Suprapubic skin (tissue), 4 donors: ENCODE results near the gene DMRT2. TPM values are rescaled to one million over a fixed set of nuclear protein-coding genes. Genes with fewer than 3 reads are reported as not detected.

Source experiments
- DNase-seq, 2 donors: peaks; one replicate each; pipeline ENCODE4 v3.0.0-alpha.2; 2019; ENCODE audit warnings: low spot score in 2 of 2
- H3K27ac ChIP-seq: fragments of 200-600 bp; sonication (generic); one replicate; pipeline ENCODE4 v1.5.1; 2019
- H3K27me3 ChIP-seq: fragments of 200-600 bp; sonication (generic); one replicate; pipeline ENCODE4 v1.5.1; 2019
- H3K36me3 ChIP-seq: fragments of 200-600 bp; sonication (generic); one replicate; pipeline ENCODE4 v1.5.1; 2019
- H3K4me1 ChIP-seq: fragments of 200-600 bp; sonication (generic); one replicate; pipeline ENCODE4 v1.5.1; 2019
- H3K4me3 ChIP-seq: fragments of 200-600 bp; sonication (generic); one replicate; pipeline ENCODE4 v1.5.1; 2019; ENCODE audit warnings: mild to moderate bottlenecking
- H3K9me3 ChIP-seq: fragments of 200-600 bp; sonication (generic); one replicate; pipeline ENCODE4 v1.5.1; 2019
- EP300 ChIP-seq: sonication (generic); formaldehyde crosslinking; IDR thresholded peaks from one replicate; pipeline ENCODE4 v1.6.1; 2017; ENCODE audit warnings: antibody characterized with exemption
- POLR2A ChIP-seq, 2 donors: fragments of 450-650 bp; IDR thresholded peaks; one replicate each; pipeline ENCODE4 v1.6.1; 2017; ENCODE audit warnings: antibody characterized with exemption in 2 of 2, mild to moderate bottlenecking in 2 of 2, moderate library complexity in 2 of 2
- POLR2AphosphoS5 ChIP-seq, 3 donors: sonication (generic); formaldehyde crosslinking; IDR thresholded peaks; one replicate each; pipeline ENCODE4 v1.6.1; 2017; ENCODE audit warnings: antibody characterized with exemption in 3 of 3
- WGBS: methylation state at CpG from one replicate; pipeline ENCODE4 v1.1.5; 2018; 5-methylcytosine and 5-hydroxymethylcytosine counted together
- total RNA-seq, 4 donors: library from RNA; depleted of rRNA; stranded (reverse); fragments of >200 nt; gene quantifications; one replicate each; pipeline ENCODE4 v1.1.0, GENCODE V29; 2016
- TF ChIP-seq, protein P1 (sequence below), 2 donors: fragments of 200-600 bp in 1 of 2; fragments of 450-650 bp in 1 of 2; sonication (generic) in 1 of 2; IDR thresholded peaks; one replicate each; pipeline ENCODE4 v1.5.1; 2016 to 2019; ENCODE audit warnings: antibody characterized with exemption in 2 of 2, mild to moderate bottlenecking in 1 of 2, moderate library complexity in 1 of 2

The DMRT2 gene
- total RNA-seq, 4 donors from 2014 or later: 0.60 to 1.1 (median 0.68) TPM

DNA sequence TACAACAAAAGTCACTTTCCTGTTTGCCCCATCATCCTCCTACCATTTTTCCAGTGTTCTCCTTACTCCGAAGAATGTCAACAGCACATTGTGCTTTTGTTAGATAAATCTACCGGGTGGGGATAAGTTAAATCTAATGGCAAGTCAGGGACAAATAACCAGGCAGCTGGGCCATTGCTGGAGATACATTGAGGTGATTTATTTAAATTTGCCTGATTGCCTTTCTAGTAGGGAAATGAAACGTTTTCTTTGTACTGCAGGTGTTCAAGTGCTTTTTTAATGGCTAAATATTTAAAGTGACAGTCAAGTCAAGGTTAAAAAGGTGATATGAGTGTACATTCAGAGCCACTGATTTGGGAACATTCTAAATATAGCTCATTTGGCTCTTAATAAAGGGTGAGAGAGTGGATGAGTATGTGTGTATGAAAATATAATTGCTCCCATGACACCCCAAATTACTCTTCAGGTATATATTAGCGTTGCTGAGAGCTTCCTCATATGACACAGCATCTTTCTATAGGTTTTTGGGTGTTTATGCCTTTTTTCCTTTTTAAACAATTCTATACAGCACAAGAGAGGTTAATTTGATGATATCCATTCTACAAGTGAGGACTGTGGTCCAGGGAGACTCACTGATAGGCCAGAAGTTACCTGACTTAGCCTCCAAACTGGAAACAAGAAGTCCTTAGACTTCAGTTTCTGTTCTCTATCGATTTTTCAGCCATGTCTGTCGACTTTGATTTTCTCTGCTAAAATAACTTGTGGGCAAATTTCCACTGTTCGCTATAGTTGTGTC, 51.9 kb downstream of the DMRT2 start:
- H3K4me3 ChIP-seq: no peak overlapping the region
- TF ChIP-seq POLR2A (IDR thresholded peaks at IDR 0.05) (no peak), EP300 (no peak), POLR2AphosphoS5 (IDR thresholded peaks at IDR 0.05) (no peak)
- no peak overlapping the region for H3K27ac ChIP-seq
- peaks cover 3% of the 10 kb centered on the region for H3K4me1 ChIP-seq
- no peaks in the 10 kb centered on the region for H3K9me3 ChIP-seq
- DNase-seq: no peak
- no peaks in the 10 kb centered on the region for H3K27me3 ChIP-seq
- 70% methylated on average over 7 of the region's 7 CpGs for WGBS
- no peaks in the 10 kb centered on the region for H3K36me3 ChIP-seq

DNA sequence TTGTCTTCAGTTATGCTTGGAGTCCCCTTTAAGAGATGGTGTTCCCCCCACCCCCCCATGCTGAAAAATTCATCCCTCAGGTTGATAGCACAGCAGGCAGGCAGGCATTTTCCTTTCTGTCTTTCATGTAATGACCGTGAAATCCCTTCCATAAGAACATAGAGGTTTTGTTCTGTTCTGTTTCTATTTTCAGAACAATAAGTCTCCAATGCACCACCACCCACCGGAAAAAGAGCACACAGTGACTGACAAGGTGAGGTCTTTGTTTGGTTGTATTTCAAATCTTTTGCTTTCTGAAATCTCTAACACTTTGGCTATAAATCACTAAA, 52.4 kb downstream of the DMRT2 start:
- H3K27ac ChIP-seq: no peak overlapping the region
- peaks cover 3% of the 10 kb centered on the region for H3K4me1 ChIP-seq
- TF ChIP-seq, protein P1, sequence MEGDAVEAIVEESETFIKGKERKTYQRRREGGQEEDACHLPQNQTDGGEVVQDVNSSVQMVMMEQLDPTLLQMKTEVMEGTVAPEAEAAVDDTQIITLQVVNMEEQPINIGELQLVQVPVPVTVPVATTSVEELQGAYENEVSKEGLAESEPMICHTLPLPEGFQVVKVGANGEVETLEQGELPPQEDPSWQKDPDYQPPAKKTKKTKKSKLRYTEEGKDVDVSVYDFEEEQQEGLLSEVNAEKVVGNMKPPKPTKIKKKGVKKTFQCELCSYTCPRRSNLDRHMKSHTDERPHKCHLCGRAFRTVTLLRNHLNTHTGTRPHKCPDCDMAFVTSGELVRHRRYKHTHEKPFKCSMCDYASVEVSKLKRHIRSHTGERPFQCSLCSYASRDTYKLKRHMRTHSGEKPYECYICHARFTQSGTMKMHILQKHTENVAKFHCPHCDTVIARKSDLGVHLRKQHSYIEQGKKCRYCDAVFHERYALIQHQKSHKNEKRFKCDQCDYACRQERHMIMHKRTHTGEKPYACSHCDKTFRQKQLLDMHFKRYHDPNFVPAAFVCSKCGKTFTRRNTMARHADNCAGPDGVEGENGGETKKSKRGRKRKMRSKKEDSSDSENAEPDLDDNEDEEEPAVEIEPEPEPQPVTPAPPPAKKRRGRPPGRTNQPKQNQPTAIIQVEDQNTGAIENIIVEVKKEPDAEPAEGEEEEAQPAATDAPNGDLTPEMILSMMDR (IDR thresholded peaks at IDR 0.05): no peak
- TF ChIP-seq EP300 (no peak), POLR2A (IDR thresholded peaks at IDR 0.05) (no peak), POLR2AphosphoS5 (IDR thresholded peaks at IDR 0.05) (no peak)
- WGBS: 37% methylated on average over 2 of the region's 2 CpGs
- H3K27me3 ChIP-seq: no peaks in the 10 kb centered on the region
- DNase-seq: no peak
- H3K4me3 ChIP-seq: no peak overlapping the region
- H3K9me3 ChIP-seq: no peaks in the 10 kb centered on the region
- no peaks in the 10 kb centered on the region for H3K36me3 ChIP-seq

Other genes starting within 250 kb of the DMRT2 start
- not detected for gene DMRT1, start 208.7 kb upstream of the DMRT2 start, total RNA-seq
- under 1 TPM in 1 of 4 donors, not detected in 3; 0.42 TPM for gene DMRT3, start 73.7 kb upstream of the DMRT2 start, total RNA-seq